Glutamatergic neuron (in vitro differentiated cells): ENCODE data around the gene COL12A1. TPM values are rescaled to one million over a fixed set of nuclear protein-coding genes. Genes with fewer than 3 reads are reported as not detected.

Experiments
- DNase-seq: peaks from one replicate; pipeline ENCODE4 v3.0.0; 2022
- H3K27ac Mint-ChIP-seq: one replicate; pipeline ENCODE4 v1.8.0; 2020; ENCODE audit warnings: mild to moderate bottlenecking, mixed read lengths, inconsistent platforms; ENCODE audit not compliant: unreplicated experiment
- H3K27me3 Mint-ChIP-seq: one replicate; pipeline ENCODE4 v1.8.0; 2020; ENCODE audit warnings: mild to moderate bottlenecking, moderate library complexity, mixed read lengths, inconsistent platforms; ENCODE audit not compliant: unreplicated experiment
- H3K36me3 Mint-ChIP-seq: one replicate; pipeline ENCODE4 v1.8.0; 2020; ENCODE audit warnings: mild to moderate bottlenecking, mixed read lengths, inconsistent platforms; ENCODE audit not compliant: unreplicated experiment
- H3K4me1 Mint-ChIP-seq: one replicate; pipeline ENCODE4 v1.8.0; 2020; ENCODE audit warnings: mild to moderate bottlenecking, low read depth, mixed read lengths, inconsistent platforms; ENCODE audit not compliant: unreplicated experiment
- H3K4me3 Mint-ChIP-seq: one replicate; pipeline ENCODE4 v1.8.0; 2020; ENCODE audit warnings: mild to moderate bottlenecking, mixed read lengths, inconsistent platforms; ENCODE audit not compliant: unreplicated experiment
- H3K9me3 Mint-ChIP-seq: one replicate; pipeline ENCODE4 v1.8.0; 2020; ENCODE audit warnings: mild to moderate bottlenecking, moderate library complexity, mixed read lengths, inconsistent platforms; ENCODE audit not compliant: unreplicated experiment
- total RNA-seq: library from RNA; stranded (reverse); fragmentation: NEBNext Ultra II Directional; extraction: Animal tissue kit (Norgen Biotek cat#: 25700); gene quantifications from one replicate; pipeline ENCODE4 v1.2.1, GENCODE V29; 2021; ENCODE audit not compliant: unreplicated experiment
- TF ChIP-seq, protein P1 (sequence below): fragments of 200-600 bp; sonication (generic); IDR thresholded peaks from one replicate; pipeline ENCODE4 v1.5.0; 2021; ENCODE audit not compliant: partially characterized antibody, unreplicated experiment

The COL12A1 gene
- total RNA-seq, 1 donor from 2014 or later = 2.4 TPM

DNA sequence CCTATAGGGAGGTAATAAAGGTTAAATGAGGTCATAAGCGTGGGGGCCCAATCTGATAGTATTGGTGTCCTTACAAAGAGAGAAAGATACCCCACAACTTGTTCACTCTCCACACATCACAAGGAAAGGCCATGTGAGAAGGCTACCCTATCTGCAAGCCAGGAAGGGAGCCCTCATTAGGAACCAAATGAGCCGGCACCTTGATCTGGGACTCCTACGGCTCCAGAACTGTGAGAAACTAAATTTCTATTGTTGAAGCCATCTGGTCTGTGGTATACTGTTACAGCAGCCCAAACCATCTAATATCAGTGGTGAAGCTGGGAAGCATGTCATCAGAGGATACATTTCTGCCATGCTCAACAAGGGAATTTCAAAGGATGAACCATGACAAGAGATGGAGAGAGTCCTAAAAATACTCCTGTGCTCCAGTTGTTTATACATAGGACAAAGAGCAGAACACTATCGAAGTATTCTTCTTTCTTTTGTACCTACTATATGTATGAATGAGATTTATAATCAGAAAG is 27.3 kb upstream of the COL12A1 start:
- no peaks in the 10 kb centered on the region for H3K36me3 Mint-ChIP-seq
- H3K4me1 Mint-ChIP-seq = peaks cover 46% of the 10 kb centered on the region
- DNase-seq = no peak
- no peaks in the 10 kb centered on the region for H3K27me3 Mint-ChIP-seq
- H3K27ac Mint-ChIP-seq = peak overlapping the region; percentile 71
- H3K4me3 Mint-ChIP-seq = no peak overlapping the region
- no peaks in the 10 kb centered on the region for H3K9me3 Mint-ChIP-seq
- TF ChIP-seq, protein P1, sequence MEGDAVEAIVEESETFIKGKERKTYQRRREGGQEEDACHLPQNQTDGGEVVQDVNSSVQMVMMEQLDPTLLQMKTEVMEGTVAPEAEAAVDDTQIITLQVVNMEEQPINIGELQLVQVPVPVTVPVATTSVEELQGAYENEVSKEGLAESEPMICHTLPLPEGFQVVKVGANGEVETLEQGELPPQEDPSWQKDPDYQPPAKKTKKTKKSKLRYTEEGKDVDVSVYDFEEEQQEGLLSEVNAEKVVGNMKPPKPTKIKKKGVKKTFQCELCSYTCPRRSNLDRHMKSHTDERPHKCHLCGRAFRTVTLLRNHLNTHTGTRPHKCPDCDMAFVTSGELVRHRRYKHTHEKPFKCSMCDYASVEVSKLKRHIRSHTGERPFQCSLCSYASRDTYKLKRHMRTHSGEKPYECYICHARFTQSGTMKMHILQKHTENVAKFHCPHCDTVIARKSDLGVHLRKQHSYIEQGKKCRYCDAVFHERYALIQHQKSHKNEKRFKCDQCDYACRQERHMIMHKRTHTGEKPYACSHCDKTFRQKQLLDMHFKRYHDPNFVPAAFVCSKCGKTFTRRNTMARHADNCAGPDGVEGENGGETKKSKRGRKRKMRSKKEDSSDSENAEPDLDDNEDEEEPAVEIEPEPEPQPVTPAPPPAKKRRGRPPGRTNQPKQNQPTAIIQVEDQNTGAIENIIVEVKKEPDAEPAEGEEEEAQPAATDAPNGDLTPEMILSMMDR = no peak

DNA sequence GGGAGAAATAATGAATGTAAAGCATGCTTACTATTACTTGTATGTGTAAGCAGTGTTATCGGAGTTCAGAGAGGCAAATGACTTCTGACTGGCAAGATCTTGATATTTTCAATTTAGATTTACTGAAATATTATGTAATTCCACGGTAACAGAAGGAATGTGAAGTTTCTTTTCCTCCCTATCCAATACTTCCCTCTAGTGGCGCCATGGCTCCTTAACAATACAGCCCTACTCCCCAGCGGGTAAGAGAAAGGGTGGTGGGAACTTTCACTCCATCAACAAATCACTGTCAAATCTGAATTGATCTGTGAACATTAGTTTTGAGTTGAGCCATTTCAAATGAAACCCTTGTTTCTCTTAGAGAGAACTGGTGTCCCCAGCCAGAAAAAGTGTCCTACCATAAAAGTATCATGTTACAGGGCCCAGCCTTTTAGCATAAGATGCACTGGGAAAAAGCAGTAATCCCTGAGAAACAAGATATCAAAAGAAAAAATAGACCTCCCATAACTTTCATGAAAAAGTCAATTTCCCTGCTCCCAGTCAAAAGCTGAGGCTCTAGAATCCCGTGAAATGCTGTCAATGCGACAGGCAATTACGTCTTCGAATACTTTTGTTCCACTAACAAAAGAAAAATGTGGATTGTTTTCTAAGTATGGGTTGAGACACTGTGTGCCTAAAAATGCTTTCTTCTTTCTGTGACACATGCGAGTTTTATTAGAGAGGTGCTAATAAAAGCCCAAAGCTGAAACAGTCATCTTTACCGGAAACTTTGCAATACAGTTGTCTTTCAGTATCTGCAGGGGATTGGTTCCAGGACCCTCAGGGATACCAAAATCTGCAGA is 24.9 kb upstream of the COL12A1 start:
- Mint-ChIP-seq H3K9me3 (peaks cover 2% of the 10 kb centered on the region), H3K4me3 (no peak overlapping the region), H3K27ac (no peak overlapping the region), H3K4me1 (peaks cover 41% of the 10 kb centered on the region), H3K36me3 (no peaks in the 10 kb centered on the region), H3K27me3 (no peaks in the 10 kb centered on the region)
- TF ChIP-seq, protein P1 = peak; percentile 51
- peak; percentile 41 for DNase-seq

DNA sequence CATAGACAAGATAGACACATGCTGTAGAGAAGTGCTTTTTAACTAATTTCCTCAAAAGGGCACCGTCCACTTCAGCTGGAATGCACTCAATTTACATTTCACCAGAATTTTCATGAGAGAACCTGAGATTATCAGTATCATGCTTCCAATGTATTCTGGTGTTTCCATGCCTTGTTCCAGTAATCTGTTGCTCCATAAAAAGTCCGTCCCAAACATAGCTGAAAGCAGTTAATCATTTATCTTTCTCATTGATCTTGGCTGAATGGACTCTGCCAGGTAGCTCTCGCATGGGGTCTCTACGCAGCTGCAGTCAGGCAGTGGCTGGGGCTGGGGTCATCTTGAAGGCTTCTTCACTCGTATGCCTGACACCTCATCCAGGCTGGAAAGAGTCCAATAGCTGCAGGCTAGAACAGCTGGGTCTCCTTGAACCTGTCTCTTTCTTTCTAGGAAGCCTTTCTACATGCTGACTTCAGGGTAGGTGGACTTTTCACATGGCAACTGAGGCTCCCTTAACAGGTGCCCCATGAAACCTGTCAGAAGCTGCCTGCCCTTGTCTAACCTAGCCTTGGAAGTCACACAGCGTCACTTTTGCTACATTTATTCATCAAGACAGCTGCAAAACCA is 18.6 kb upstream of the COL12A1 start:
- Mint-ChIP-seq H3K9me3 (peaks cover 2% of the 10 kb centered on the region), H3K4me1 (peaks cover 19% of the 10 kb centered on the region), H3K27me3 (no peaks in the 10 kb centered on the region), H3K4me3 (no peak overlapping the region), H3K27ac (no peak overlapping the region), H3K36me3 (no peaks in the 10 kb centered on the region)
- TF ChIP-seq, protein P1 = no peak
- no peak for DNase-seq

DNA sequence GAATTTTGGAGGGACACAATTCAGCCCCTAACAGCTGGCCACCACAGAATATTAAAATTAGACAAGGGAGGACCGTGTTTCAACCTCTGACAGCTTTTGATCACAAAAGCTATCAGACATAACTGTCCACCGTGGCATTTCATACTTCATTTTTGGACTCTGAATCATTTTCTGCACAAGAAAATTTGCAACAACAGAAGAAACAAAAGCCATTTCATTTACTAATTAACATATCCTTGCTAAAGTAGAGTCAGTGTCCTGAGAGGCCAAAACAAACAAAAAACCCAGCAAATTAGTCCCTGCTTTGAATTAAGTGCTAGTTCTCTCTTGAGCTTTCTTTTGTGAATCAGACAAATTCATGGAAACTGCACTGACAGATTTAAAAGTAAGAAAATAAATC is 17.6 kb upstream of the COL12A1 start:
- H3K4me3 Mint-ChIP-seq = no peak overlapping the region
- TF ChIP-seq, protein P1 = no peak
- H3K36me3 Mint-ChIP-seq = no peaks in the 10 kb centered on the region
- H3K27me3 Mint-ChIP-seq = no peaks in the 10 kb centered on the region
- H3K27ac Mint-ChIP-seq = peak overlapping the region; percentile 75
- H3K4me1 Mint-ChIP-seq = peaks cover 19% of the 10 kb centered on the region
- peaks cover 2% of the 10 kb centered on the region for H3K9me3 Mint-ChIP-seq
- no peak for DNase-seq

DNA sequence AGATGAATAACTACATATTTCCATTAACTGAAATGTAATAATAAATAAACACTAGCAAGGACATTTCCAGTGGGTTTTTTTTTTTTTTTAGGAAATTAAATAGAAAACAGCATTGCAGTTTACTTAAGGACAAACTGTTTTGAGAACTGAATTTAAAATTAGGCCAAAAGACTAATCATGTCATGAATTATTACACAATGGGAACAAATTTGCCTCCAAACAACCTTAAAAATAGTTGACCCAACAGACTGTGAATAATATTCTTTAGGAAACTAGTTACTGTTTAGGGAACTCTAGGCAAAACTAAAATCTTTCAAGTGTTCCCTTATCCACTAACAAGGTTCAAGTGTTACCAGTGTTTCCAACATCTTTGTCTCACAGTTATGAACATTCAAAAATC is 16.4 kb upstream of the COL12A1 start:
- peaks cover 19% of the 10 kb centered on the region for H3K4me1 Mint-ChIP-seq
- H3K36me3 Mint-ChIP-seq = no peaks in the 10 kb centered on the region
- no peak overlapping the region for H3K4me3 Mint-ChIP-seq
- H3K9me3 Mint-ChIP-seq = no peaks in the 10 kb centered on the region
- DNase-seq = no peak
- TF ChIP-seq, protein P1 = no peak
- no peak overlapping the region for H3K27ac Mint-ChIP-seq
- no peaks in the 10 kb centered on the region for H3K27me3 Mint-ChIP-seq
